H54 (cell line): ENCODE data around the gene DENND4B.

ENCODE experiments used
- DNase-seq: peaks from one replicate; pipeline ENCODE4 v3.0.0; 2011; ENCODE audit warnings: low spot score, mixed read lengths; ENCODE audit not compliant: insufficient read length
- FAIRE-seq: peaks from 3 replicates; lab custom pipeline; 2011; peaks lifted over from hg19 to GRCh38; lab: Jason Lieb, UNC
- POLR2A ChIP-seq: IDR thresholded peaks from 2 replicates; pipeline ENCODE4 v1.6.1; 2011; ENCODE audit warnings: low read depth, mild to moderate bottlenecking, low read length

Gene DENND4B

GRCh38 chr1:153933955-153934354 is 12.6 kb downstream of the DENND4B start:
- FAIRE-seq (no peak), DNase-seq (no peak)
- TF ChIP-seq POLR2A = no peak

GRCh38 chr1:153933430-153933829 is 13.1 kb downstream of the DENND4B start:
- DNase-seq = no peak
- no peak for FAIRE-seq
- TF ChIP-seq POLR2A = no peak

- FAIRE-seq = no peak
- no peak for TF ChIP-seq POLR2A
Measured at GRCh38 chr1:153932156-153933131, 14.1 kb downstream of the DENND4B start.

GRCh38 chr1:153929981-153930948 is 16.3 kb downstream of the DENND4B start:
- no peak for TF ChIP-seq POLR2A
- no peak for FAIRE-seq
- DNase-seq = no peak

More at GRCh38 chr1:153932156-153933131, 14.1 kb downstream of the DENND4B start:
- no peak for DNase-seq

GRCh38 chr1:153929426-153929825 is 17.1 kb downstream of the DENND4B start:
- TF ChIP-seq POLR2A = no peak
- FAIRE-seq (no peak), DNase-seq (no peak)

- FAIRE-seq = no peak
- TF ChIP-seq POLR2A = no peak
- DNase-seq = no peak
Measured at GRCh38 chr1:153928791-153929341, 17.7 kb downstream of the DENND4B start.

- DNase-seq = no peak
- no peak for TF ChIP-seq POLR2A
- FAIRE-seq = no peak
Measured at GRCh38 chr1:153928245-153928644, 18.3 kb downstream of the DENND4B start.

- FAIRE-seq = no peak
Measured at GRCh38 chr1:153926405-153926804, 20.1 kb downstream of the DENND4B start.

GRCh38 chr1:153922972-153923925 is 23.3 kb downstream of the DENND4B start, which contains the start of gene GATAD2B:
Gene GATAD2B, minus strand, starts transcription at chr1:153922972. Its CDS starts 94,625 bp downstream, at chr1:153828347.
- FAIRE-seq (no peak), DNase-seq (peak; percentile 97)
- TF ChIP-seq POLR2A = peak; percentile 33; the same call in 1 of the 2 replicates

More at GRCh38 chr1:153926405-153926804, 20.1 kb downstream of the DENND4B start:
- TF ChIP-seq POLR2A = no peak
- no peak for DNase-seq

- no peak for FAIRE-seq
- no peak for DNase-seq
- TF ChIP-seq POLR2A = 0 out of 2 replicates have a peak, but pooled peaks have one; percentile 30
Measured at GRCh38 chr1:153922076-153922971, 24.2 kb downstream of the DENND4B start.

- TF ChIP-seq POLR2A = no peak
- DNase-seq = no peak
- FAIRE-seq = no peak
Measured at GRCh38 chr1:153921803-153922075, 24.8 kb downstream of the DENND4B start.
